Brain pericyte (primary cell): ENCODE measurements around the gene ZNF669.

Experiments
- DNase-seq: peaks from one replicate; pipeline ENCODE4 v3.0.0-alpha.2; 2012; ENCODE audit warnings: low read depth, low spot score

ZNF669 gene

DNA sequence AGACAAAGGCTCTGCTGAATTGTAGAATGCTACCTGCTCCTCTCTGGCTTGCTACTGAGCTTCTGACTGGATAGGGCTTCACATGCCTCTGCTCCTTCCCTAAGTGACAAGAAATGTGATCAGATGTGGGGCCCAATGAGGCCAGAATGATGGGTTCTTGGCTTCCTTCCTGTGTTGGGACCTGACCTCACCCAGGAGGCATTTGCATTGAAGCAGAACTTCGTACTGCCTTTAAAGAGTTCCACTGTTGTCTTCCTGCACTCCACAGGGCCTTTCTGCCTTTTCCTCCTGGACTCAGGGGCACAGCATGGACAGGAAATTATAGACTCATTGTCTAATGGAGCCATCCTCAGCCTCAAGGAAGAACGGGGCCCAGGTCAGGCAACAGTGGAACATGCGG, 39.9 kb downstream of the ZNF669 start:
- no peak for DNase-seq

- no peak for DNase-seq
Observed at GRCh38 chr1:247060771-247061170, 43.4 kb downstream of the ZNF669 start.

DNA sequence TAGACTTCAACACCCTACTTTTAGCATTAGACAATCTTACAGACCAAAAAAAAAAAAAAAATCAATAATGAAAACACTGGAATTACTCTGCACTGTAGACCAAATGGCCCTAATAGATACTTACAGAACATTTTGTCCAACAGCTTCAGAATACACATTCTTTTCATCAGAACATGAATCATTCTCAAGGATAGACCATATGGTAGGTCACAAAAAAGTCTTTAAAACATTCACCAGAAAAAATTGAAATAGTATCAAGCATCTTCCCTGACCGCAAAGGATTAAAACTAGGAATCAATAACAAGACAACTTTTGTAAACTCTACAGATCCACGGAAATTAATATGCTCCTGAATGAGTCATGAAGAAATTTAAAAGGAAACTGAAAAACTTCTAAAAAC, 48.1 kb downstream of the ZNF669 start:
- DNase-seq, result no peak

DNA sequence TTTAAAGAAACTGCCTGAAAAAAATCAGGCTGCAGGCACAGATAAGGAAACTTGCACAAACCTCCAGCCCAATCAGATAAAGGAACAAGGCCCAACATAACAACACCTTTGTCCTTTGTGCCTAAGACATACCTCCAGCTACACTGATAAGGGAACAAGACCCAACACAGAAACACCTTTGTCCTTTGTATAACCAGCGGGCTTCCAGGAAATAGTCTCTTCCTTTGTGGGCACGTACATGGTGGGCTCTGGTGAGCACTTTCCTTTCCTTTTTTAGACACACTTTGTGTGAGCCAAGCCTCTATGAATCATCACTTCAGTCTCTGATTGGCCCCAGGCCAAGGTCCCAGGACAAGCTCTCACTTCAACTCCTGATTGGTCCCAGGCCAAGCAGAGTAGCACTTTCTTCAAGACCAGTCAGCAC, 49.2 kb downstream of the ZNF669 start:
- no peak for DNase-seq
